GM18867 (cell line): ENCODE measurements around the gene CIAPIN1.

ENCODE experiments used
- ATAC-seq: cut with Tn5 transposase; IDR thresholded peaks from one replicate; pipeline ENCODE4 v1.9.1; 2021; ENCODE audit warnings: mild to moderate bottlenecking, moderate library complexity; ENCODE audit not compliant: unreplicated experiment

Gene CIAPIN1

GRCh38 chr16:57384248-57385070, 62.7 kb downstream of the CIAPIN1 start:
- no peak for ATAC-seq

GRCh38 chr16:57383276-57384247, 63.6 kb downstream of the CIAPIN1 start:
- no peak for ATAC-seq

GRCh38 chr16:57382535-57383275, 64.5 kb downstream of the CIAPIN1 start:
- ATAC-seq: no peak

GRCh38 chr16:57381791-57382534, 65.2 kb downstream of the CIAPIN1 start:
- ATAC-seq: no peak

GRCh38 chr16:57380671-57381462, 66.3 kb downstream of the CIAPIN1 start:
- ATAC-seq: no peak

- no peak for ATAC-seq
Observed at GRCh38 chr16:57379579-57379978, 67.6 kb downstream of the CIAPIN1 start.
